IPS DF 6.9 (cell line): ENCODE data around the gene SAA4.

ENCODE experiments used
- DNase-seq: peaks from one replicate; pipeline ENCODE4 v3.0.0-alpha.2; 2013; ENCODE audit warnings: low read depth, low spot score
- H3K27ac ChIP-seq: one replicate; pipeline ENCODE4 v1.5.1; 2013; ENCODE audit warnings: low read length, control low read depth
- H3K27me3 ChIP-seq: 2 replicates; pipeline ENCODE4 v1.6.1; 2013; ENCODE audit warnings: mild to moderate bottlenecking, low read length; ENCODE audit not compliant: control insufficient read depth, insufficient read depth
- H3K36me3 ChIP-seq: 2 replicates; pipeline ENCODE4 v1.6.1; 2013; ENCODE audit warnings: low read length; ENCODE audit not compliant: control insufficient read depth, insufficient read depth
- H3K4me1 ChIP-seq: 2 replicates; pipeline ENCODE4 v1.6.1; 2013; ENCODE audit warnings: low read length; ENCODE audit not compliant: control insufficient read depth, insufficient read depth
- H3K4me3 ChIP-seq: 2 replicates; pipeline ENCODE4 v1.5.1; 2013; ENCODE audit warnings: mild to moderate bottlenecking, low read length
- H3K9me3 ChIP-seq: 2 replicates; pipeline ENCODE4 v1.6.1; 2013; ENCODE audit warnings: low read length, inconsistent platforms; ENCODE audit not compliant: control insufficient read depth, insufficient read depth
- WGBS: extraction: QIAGEN DNeasy Blood & Tissue Kit; methylation state at CpG from one replicate; pipeline ENCODE4 v1.1.7; 2013; ENCODE audit warnings: mixed read lengths, missing lambda C conversion rate; ENCODE audit not compliant: insufficient read length, insufficient coverage; 5-methylcytosine and 5-hydroxymethylcytosine counted together

The SAA4 gene

GRCh38 chr11:18188796-18189195 is 47.8 kb downstream of the SAA4 start:
- Histone ChIP-seq H3K36me3 (no peaks in the 10 kb centered on the region), H3K4me3 (no peak overlapping the region), H3K9me3 (no peaks in the 10 kb centered on the region), H3K4me1 (no peaks in the 10 kb centered on the region), H3K27ac (no peak overlapping the region), H3K27me3 (no peaks in the 10 kb centered on the region)
- no peak for DNase-seq
- no CpG with 5 or more reads among the region's 24 CpGs for WGBS
